GM19463 (cell line): ENCODE results near the gene KLHL20.

Experiments
- ATAC-seq: cut with Tn5 transposase; IDR thresholded peaks from one replicate; pipeline ENCODE4 v1.9.1; 2021; ENCODE audit warnings: mild to moderate bottlenecking, moderate library complexity; ENCODE audit not compliant: unreplicated experiment

Gene KLHL20

GRCh38 chr1:173827611-173828010, 112.8 kb downstream of the KLHL20 start:
- no peak for ATAC-seq

- no peak for ATAC-seq
These were observed 118.0 kb downstream of the KLHL20 start for GRCh38 chr1:173832748-173833147.
